OCI-LY7 (cell line): Measurements from ENCODE around the gene GNG11. TPM values are rescaled to one million over a fixed set of nuclear protein-coding genes. Genes with fewer than 3 reads are reported as not detected.

Source experiments
- BruUV-seq: library from RNA; stranded (reverse); fragments of 400-500 nt; replicated peaks from 2 replicates; lab custom pipeline; 2021; lab: Mats Ljungman, UMichigan
- CTCF ChIA-PET: fragments of 300-600 bp; sonication (Branson Sonifier 250); formaldehyde crosslinking; loops from one replicate; lab custom pipeline; 2022; ENCODE audit warnings: antibody characterized with exemption; ENCODE audit not compliant: unreplicated experiment; lab: Charles Lee
- POLR2A ChIA-PET: fragments of 300-600 bp; sonication (Branson Sonifier 250); formaldehyde crosslinking; loops from one replicate; lab custom pipeline; 2022; ENCODE audit warnings: antibody characterized with exemption; lab: Charles Lee
- DNase-seq: peaks from one replicate; pipeline ENCODE4 v3.0.0-alpha.2; 2015; ENCODE audit warnings: low spot score
- H2AFZ ChIP-seq: fragments of 200-600 bp; sonication (generic), shearing (Covaris generic); 2 replicates; pipeline ENCODE4 v1.6.1; 2014; ENCODE audit warnings: mild to moderate bottlenecking, antibody characterized with exemption, low read length, moderate library complexity
- H3K27ac ChIP-seq: fragments of 200-600 bp; sonication (generic); 2 replicates; pipeline ENCODE4 v1.5.1; 2014; ENCODE audit warnings: mixed run types, low read depth, mild to moderate bottlenecking, moderate library complexity, low read length, inconsistent platforms; ENCODE audit not compliant: poor library complexity, severe bottlenecking
- H3K36me3 ChIP-seq: fragments of 200-600 bp; sonication (generic); 2 replicates; pipeline ENCODE4 v1.6.1; 2014; ENCODE audit warnings: mild to moderate bottlenecking, antibody characterized with exemption, low read length, moderate library complexity, mixed read lengths; ENCODE audit not compliant: insufficient read depth
- H3K4me1 ChIP-seq: fragments of 200-600 bp; sonication (generic); 2 replicates; pipeline ENCODE4 v1.5.1; 2014; ENCODE audit warnings: mild to moderate bottlenecking, low read length; ENCODE audit not compliant: insufficient read depth, poor library complexity, severe bottlenecking
- H3K4me2 ChIP-seq: fragments of 200-600 bp; sonication (generic); 2 replicates; pipeline ENCODE4 v1.6.1; 2014; ENCODE audit warnings: mild to moderate bottlenecking, low read length
- H3K4me3 ChIP-seq: fragments of 200-600 bp; sonication (generic); 2 replicates; pipeline ENCODE4 v1.5.1; 2014; ENCODE audit warnings: mild to moderate bottlenecking, low read depth, low read length; ENCODE audit not compliant: poor library complexity, severe bottlenecking
- H3K79me2 ChIP-seq: fragments of 200-600 bp; sonication (generic); 2 replicates; pipeline ENCODE4 v1.6.1; 2016; ENCODE audit warnings: low read depth, mild to moderate bottlenecking, low read length, moderate library complexity, mixed read lengths; ENCODE audit not compliant: insufficient read depth
- H3K9me2 ChIP-seq: fragments of 200-600 bp; sonication (generic); 2 replicates; pipeline ENCODE4 v1.6.1; 2016; ENCODE audit warnings: mild to moderate bottlenecking, low read length, mixed read lengths; ENCODE audit not compliant: insufficient read depth
- H3K9me3 ChIP-seq: fragments of 200-600 bp; sonication (generic); 2 replicates; pipeline ENCODE4 v1.6.1; 2014; ENCODE audit warnings: mild to moderate bottlenecking, mixed run types, low read length, mixed read lengths
- H4K20me1 ChIP-seq: fragments of 200-600 bp; sonication (generic); 2 replicates; pipeline ENCODE4 v1.6.1; 2014; ENCODE audit warnings: mild to moderate bottlenecking, antibody characterized with exemption, low read length, moderate library complexity, mixed read lengths; ENCODE audit not compliant: insufficient read depth
- CTCF ChIP-seq: fragments of 200-600 bp; sonication (generic); conservative IDR thresholded peaks from 2 replicates; pipeline ENCODE4 v1.5.1; 2014; ENCODE audit warnings: mild to moderate bottlenecking, antibody characterized with exemption, low read length, moderate library complexity, mixed read lengths
- EZH2phosphoT487 ChIP-seq: fragments of 200-600 bp; sonication (generic); IDR thresholded peaks from 2 replicates; pipeline ENCODE4 v1.6.1; 2018; ENCODE audit warnings: low read depth, borderline replicate concordance, mild to moderate bottlenecking, mixed run types, antibody characterized with exemption, low read length, moderate library complexity, mixed read lengths
- intact Hi-C: fragments of 100-400 bp; cut with micrococcal nuclease; formaldehyde crosslinking; loops from one replicate; pipeline ENCODE4 v1.10.0; 2022; ENCODE audit not compliant: unreplicated experiment
- total RNA-seq, 2 experiments: library from RNA; depleted of rRNA in 1 of 2; stranded (reverse); fragments of >200 nt in 1 of 2; shearing (Covaris generic) in 1 of 2; gene quantifications; 2 replicates each; pipeline ENCODE4 v1.2.3, GENCODE V29; 2014 to 2022

GNG11 gene
- total RNA-seq, 2 experiments from 2014 or later, result 0.82 to 1.2 TPM

- BruUV-seq, result no TSS peak
- DNase-seq, result no peak
- POLR2A ChIA-PET, result interaction anchor here (0.6 to 1.1 kb wide), 5 partner anchors 8 to 35 kb away, joined by 3 to 4 read pairs (median 3); no protein-coding TSS in a partner anchor
- TF ChIP-seq EZH2phosphoT487 (no peak), CTCF (no peak)
- H3K4me1 ChIP-seq, result no peaks in the 10 kb centered on the region
- no peak overlapping the region for H3K27ac ChIP-seq
- H3K4me2 ChIP-seq, result no peak overlapping the region
- no peak overlapping the region for H3K4me3 ChIP-seq
- intact Hi-C loops, result no loop called here
- CTCF ChIA-PET, result no interaction called here
- no peaks in the 10 kb centered on the region for H3K9me3 ChIP-seq
- no peaks in the 10 kb centered on the region for H4K20me1 ChIP-seq
- H3K9me2 ChIP-seq, result no peaks in the 10 kb centered on the region
- H3K36me3 ChIP-seq, result no peaks in the 10 kb centered on the region
- no peaks in the 10 kb centered on the region for H3K79me2 ChIP-seq
- H2AFZ ChIP-seq, result no peak overlapping the region
Measured at GRCh38 chr7:93949423-93949822, 27.9 kb downstream of the GNG11 start.

GRCh38 chr7:93955304-93955703 lies 33.8 kb downstream of the GNG11 start:
- Histone ChIP-seq H2AFZ (peak overlapping the region; percentile 23; the same call in 1 of the 2 replicates), H3K36me3 (no peaks in the 10 kb centered on the region), H3K9me2 (peaks cover 3% of the 10 kb centered on the region; the same call in 1 of the 2 replicates), H3K4me2 (no peak overlapping the region), H3K9me3 (no peaks in the 10 kb centered on the region), H3K79me2 (no peaks in the 10 kb centered on the region), H4K20me1 (no peaks in the 10 kb centered on the region), H3K27ac (no peak overlapping the region), H3K4me3 (no peak overlapping the region), H3K4me1 (peaks cover 7% of the 10 kb centered on the region)
- POLR2A ChIA-PET, result interaction anchor here (2.3 kb wide), 1 partner anchor 9 kb away, joined by 8 read pairs; no protein-coding TSS in a partner anchor
- CTCF ChIA-PET, result no interaction called here
- DNase-seq, result no peak
- TF ChIP-seq CTCF (no peak), EZH2phosphoT487 (no peak)
- intact Hi-C loops, result no loop called here
- no TSS peak for BruUV-seq

GRCh38 chr7:93957767-93958166 lies 36.2 kb downstream of the GNG11 start:
- Histone ChIP-seq H4K20me1 (no peaks in the 10 kb centered on the region), H3K27ac (no peak overlapping the region), H3K9me3 (no peaks in the 10 kb centered on the region), H2AFZ (no peak overlapping the region), H3K79me2 (no peaks in the 10 kb centered on the region), H3K36me3 (no peaks in the 10 kb centered on the region), H3K4me3 (no peak overlapping the region), H3K4me1 (peaks cover 7% of the 10 kb centered on the region), H3K4me2 (no peak overlapping the region), H3K9me2 (peaks cover 3% of the 10 kb centered on the region; the same call in 1 of the 2 replicates)
- DNase-seq, result no peak
- CTCF ChIA-PET, result no interaction called here
- POLR2A ChIA-PET, result interaction anchor here (0.6 to 2.3 kb wide), 2 partner anchors 11 to 126 kb away, joined by 3 to 8 read pairs; no protein-coding TSS in a partner anchor
- BruUV-seq, result no TSS peak
- TF ChIP-seq EZH2phosphoT487 (no peak), CTCF (no peak)
- intact Hi-C loops, result no loop called here
